ENCODE measurements around the gene CCNDBP1.
"Not testable (repeated sequence)": the region's sequence is repeated elsewhere in the genome, so short reads cannot be mapped to it uniquely, and the experiment has no call there.

The CCNDBP1 gene, protein sequence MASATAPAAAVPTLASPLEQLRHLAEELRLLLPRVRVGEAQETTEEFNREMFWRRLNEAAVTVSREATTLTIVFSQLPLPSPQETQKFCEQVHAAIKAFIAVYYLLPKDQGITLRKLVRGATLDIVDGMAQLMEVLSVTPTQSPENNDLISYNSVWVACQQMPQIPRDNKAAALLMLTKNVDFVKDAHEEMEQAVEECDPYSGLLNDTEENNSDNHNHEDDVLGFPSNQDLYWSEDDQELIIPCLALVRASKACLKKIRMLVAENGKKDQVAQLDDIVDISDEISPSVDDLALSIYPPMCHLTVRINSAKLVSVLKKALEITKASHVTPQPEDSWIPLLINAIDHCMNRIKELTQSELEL

DNA sequence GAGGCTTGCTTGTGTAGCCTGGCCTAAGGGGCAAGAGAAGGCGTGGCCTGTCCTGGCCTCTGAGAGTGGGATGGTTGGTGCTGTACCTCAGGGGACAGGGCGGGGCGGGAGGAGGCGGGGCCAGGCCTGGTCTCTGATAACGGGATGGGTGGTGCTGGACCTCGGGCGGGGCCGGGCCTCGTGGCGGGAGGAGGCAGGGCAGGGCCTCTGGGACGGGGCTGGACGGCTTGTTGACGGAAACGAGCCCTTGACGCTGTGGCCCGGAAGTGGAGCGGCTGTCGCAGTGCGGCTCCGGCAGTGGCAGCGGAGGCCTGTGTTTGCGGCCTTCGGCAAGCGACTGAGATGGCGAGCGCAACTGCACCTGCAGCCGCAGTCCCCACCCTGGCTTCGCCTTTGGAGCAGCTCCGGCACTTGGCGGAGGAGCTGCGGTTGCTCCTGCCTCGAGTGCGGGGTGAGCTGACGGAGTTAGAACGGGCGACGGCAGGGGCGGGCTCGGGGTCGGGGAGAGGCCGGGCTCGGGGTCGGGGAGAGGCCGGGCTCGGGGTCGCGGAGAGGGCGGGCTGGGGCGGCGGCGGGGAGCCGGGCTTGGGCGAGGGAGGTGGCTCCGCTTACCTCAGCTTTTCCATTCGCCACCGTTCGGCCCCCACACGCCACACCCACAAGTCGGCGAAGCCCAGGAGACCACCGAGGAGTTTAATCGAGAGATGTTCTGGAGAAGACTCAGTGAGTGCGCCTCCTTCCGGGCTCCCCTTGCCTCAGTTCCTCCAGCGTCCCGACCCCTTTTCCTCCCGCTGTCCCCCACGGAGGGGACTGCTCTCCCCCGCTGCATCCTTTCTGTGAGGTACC lies at the start of gene CCNDBP1:
Gene CCNDBP1, plus strand, starts transcription at position 247 of the 846 bp plus-strand sequence. Its CDS starts 96 bp downstream, at position 343.
- peak; percentile 72 to 74 for DNase-seq

DNA sequence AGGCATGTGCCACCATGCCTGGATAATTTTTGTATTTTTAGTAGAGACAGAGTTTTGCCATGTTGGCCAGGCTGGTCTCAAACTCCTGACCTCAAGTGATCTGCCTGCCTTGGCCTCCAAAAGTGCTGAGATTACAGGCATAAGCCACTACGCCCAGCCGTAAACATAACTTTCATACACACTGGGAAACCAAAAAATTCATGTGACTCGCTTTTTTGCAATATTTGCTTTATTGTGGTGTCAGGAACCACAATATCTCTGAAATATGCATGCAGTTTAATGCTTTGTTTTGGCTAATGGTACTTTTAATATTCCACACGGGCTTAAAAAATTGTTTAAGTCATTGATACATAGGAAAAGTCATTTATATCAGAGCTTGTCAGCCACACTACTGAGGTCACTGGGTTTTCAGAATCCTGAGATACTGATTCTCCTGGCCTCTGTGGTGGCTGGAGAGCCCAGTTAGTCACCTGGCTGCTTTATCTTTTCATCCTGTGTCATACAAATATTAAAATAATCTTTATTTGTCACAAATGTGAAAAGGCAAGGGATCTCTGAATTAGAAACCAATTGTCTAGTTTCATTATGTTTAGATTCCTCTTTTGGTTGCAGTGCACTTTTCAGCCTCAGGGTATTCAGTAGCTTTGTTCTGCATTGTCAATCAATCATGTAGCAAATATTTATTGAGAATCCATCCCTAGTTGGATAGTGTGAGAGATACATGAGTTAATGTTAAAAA lies 41.8 kb upstream of the CCNDBP1 start:
- no peak for DNase-seq

DNA sequence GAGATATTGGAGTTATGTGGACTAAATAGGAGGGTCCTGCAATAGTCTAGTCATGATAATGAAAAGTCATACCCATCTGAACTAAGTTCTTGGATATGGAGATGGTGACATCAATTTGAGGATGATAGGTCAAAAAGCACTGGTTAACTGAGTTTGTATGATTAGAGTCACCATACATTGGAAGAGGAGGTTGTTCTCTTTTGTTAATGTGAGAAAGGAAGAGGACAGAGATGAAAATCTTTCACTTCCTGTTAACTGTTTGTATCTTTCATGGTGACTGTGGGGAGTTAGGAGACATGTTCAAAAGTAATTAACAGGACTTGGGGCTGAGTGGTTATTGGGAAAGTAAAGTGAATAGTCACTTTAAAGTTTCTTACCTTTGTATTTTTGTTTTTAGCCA lies 40.7 kb upstream of the CCNDBP1 start:
- DNase-seq, result no peak

DNA sequence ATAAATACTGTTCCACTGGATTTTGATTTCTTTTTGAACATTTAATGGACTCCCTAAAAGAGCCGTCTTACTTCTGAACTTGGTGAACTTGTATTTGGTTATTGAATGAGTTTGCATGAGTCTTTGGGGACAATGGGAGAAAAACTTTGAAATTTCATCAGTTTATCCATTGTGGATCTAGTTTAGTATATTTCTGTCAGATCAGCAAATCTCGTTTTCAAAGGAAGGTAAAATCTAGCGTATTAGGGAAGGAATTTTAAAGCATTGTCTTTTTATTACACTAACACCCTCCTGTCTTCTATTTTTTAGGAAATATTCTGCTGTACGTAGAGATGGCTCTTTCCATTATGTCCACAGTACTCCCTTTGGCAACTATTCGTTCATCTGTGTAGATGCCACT lies 39.0 kb upstream of the CCNDBP1 start:
- DNase-seq, result no peak

- no peak for DNase-seq
Measured at GRCh38 chr15:43150191-43150929, 34.8 kb upstream of the CCNDBP1 start.

DNA sequence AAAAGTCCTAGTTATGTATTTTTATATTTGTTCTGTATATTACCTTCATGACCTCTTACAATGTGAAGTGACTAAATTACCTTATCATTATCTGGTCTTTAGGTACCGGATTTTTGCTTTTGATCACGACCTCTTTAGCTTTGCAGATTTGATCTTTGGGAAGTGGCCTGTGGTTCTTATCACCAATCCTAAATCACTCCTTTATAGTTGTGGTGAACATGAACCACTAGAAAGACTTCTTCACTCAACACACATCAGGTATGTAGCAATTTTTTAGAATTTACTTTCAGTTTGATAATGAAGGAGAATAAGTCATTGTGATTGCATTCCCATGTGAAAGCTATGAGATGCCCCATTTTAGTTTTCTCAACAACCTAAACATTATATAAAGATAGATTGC lies 33.5 kb upstream of the CCNDBP1 start:
- no peak for DNase-seq

GRCh38 chr15:43153269-43153668 lies 31.9 kb upstream of the CCNDBP1 start:
- DNase-seq, result no peak

GRCh38 chr15:43165801-43166325 lies 19.3 kb upstream of the CCNDBP1 start:
- DNase-seq, result no peak

- not testable (repeated sequence) for DNase-seq
Measured at GRCh38 chr15:43167261-43167660, 17.9 kb upstream of the CCNDBP1 start.

DNA sequence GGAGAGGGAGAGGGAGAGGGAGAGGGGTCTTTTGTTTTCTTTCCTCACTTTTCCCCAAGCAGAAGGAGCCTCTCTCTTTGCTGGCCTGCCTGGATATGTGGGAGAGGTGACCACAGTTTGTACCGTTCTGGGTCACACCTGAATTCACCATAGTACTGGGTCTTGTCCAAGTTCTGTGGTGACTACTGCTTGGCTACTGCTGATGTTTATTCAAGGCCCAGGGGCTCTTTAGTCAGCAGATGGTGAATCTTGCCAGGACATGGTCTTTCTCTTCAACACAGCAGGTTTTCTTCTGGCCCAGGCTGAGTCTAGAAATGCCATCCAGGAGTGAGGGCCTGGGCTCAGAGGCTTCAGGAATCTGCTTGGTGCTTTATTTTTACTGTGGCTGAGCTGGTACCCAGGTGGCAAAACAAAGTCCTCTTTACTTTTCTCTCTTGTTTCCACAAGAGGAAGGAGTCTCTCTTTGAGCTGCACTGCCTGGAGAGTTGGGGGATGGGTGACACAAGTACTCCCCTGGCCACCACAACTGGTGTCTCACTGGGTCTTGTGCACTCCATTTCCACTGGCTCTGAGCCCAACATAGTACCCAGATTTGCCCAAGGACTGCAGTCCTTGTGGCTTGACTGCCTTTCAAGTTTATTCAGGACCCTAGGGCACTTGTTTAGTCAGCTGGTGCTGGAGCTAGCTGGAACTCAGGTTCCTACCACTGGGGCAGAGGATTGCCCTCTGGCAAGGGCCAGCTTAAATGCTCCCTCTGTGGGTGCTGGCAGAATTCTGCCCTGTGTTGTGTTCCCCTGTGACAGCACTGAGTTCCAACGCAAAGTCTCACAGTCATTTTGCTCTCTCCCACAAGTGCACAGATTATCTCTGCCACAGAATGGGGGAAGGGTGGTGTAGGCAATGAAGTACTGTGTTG lies 16.8 kb upstream of the CCNDBP1 start:
- DNase-seq, result no peak

- no peak for DNase-seq
Measured at GRCh38 chr15:43169888-43170287, 15.3 kb upstream of the CCNDBP1 start.

DNA sequence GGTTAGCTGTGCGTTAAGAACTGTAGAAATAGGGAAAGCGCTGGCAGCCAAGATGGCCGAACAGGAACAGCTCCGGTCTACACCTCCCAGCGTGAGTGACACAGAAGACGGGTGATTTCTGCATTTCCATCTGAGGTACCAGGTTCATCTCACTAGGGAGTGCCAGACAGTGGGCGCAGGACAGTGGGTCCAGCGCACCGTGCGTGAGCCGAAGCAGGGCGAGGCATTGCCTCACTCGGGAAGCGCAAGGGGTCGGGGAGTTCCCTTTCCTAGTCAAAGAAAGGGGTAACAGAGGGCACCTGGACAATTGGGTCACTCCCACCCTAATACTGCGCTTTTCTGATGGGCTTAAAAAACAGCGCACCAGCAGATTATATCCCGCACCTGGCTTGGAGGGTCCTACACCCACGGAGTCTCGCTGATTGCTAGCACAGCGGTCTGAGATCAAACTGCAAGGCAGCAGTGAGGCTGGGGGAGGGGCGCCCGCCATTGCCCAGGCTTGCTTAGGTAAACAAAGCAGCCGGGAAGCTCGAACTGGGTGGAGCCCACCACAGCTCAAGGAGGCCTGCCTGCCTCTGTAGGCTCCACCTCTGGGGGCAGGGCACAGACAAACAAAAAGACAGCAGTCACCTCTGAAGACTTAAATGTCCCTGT lies 9.4 kb upstream of the CCNDBP1 start:
- not testable (repeated sequence) for DNase-seq

- not testable (repeated sequence) for DNase-seq
Measured at GRCh38 chr15:43177147-43177546, 8.1 kb upstream of the CCNDBP1 start.

GRCh38 chr15:43183270-43183669 lies 1.9 kb upstream of the CCNDBP1 start:
- no peak for DNase-seq

DNA sequence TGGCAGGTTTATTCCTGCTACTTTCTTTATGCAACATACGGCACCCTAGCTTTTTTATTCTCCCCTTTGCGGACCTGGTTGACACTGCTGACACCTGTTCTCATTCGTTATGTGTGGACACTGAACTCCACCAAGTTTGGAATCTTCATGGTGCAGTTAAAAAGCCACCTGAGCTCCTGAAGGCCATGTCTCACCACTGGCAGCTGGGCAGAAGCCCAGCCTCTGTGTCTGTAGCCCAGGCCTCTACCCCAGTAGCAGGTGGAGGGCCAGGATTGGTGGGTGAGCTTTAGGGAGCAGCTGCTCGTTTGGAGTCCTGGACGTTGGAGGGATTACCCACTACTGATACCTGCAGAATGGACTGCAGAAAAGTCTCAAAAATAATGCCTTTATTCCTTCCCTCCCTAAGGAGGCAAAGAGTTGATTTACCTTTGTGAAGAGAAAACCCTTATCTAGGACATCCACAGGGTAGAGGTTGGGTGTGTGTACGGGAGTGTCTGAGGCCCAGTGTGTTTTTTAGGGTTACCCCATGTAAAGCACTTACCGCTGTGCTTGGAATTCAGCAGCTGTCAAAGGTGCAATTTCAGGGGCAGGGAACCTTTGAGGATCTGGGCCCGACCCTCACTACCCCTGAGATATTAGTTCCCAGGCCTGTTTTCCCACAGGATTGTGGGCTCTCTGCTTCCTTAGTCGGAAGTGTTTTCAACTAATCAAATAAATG lies 637 bp upstream of the CCNDBP1 start:
- DNase-seq, result no peak

GRCh38 chr15:43186003-43186353 lies 775 bp downstream of the CCNDBP1 start:
- no peak for DNase-seq

GRCh38 chr15:43187544-43188155 lies 2.4 kb downstream of the CCNDBP1 start:
- DNase-seq, result no peak

GRCh38 chr15:43189296-43189695 lies 4.1 kb downstream of the CCNDBP1 start:
- no peak for DNase-seq

- no peak for DNase-seq
Measured at GRCh38 chr15:43190178-43190577, 5.0 kb downstream of the CCNDBP1 start.

GRCh38 chr15:43193710-43194109 lies 8.5 kb downstream of the CCNDBP1 start:
- DNase-seq, result no peak

Data from activated CD4-positive, alpha-beta T cell treated with anti-CD3 and anti-CD28 coated beads, Interleukin-2, amount 50 U/mL, for 4 hours (primary cell).